ENCODE data around the gene CBLC.
"Not testable (repeated sequence)": the region's sequence is repeated elsewhere in the genome, so short reads cannot be mapped to it uniquely, and the experiment has no call there.

Gene CBLC

DNA sequence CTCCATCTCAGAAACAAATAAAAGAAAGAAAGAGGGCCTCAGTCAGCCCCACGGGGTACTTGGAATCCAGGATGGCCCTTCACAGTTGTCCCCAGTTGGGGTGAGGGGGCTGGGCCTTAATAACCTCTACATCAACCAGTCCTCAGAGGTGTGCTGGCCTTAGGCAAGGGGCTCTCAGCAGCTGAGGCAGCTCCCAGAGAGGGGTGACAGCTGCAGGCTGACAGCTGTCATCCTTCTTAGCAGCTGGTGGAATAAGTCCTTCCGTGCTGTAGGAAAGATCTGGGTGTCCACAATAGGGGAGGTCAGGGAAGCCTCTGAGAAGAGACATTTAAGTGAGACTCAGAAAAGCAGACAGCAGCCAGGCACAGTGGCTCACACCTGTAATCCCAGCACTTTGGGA is 38.6 kb downstream of the CBLC start:
- H3K36me3 ChIP-seq, result peaks cover 13% of the 10 kb centered on the region; the same call in 1 of the 2 replicates
- no peaks in the 10 kb centered on the region for H3K27me3 ChIP-seq

DNA sequence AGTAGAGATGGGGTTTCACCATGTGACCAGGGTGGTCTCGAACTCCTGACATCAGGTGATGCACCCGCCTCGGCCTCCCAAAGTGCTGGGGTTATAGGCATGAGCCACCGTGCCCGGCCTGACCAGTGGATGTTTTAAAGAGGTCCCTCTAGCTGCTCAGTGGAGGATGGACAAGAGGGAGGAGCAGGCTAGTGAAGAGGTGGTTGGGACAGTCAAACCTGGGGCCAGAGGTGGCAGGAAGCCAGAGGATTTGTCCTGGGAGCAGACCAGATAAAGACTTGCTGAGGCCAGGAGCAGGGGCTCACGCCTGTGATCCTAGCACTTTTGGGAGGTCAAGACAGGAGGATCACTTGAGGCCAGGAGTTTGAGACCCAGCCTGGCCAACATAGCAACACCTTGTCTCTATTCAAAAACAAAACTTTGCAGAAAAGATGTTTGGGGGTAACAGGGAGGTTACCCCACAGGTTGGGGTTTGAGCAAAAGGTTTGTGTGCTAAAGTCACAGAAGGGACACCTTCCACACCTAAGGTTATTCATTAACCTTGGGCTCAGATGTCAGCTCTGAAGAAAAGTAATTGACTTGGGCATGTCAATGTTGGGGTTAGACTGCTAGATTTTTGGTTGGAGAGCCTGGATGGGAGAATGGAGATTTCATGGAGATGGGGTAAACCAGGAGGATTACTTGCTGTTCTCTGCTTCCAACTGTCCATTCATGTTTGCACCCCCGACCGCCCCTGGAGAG is 40.2 kb downstream of the CBLC start:
- Histone ChIP-seq H3K27ac (no peak overlapping the region), H3K9ac (no peak overlapping the region), H3K9me3 (no peaks in the 10 kb centered on the region), H3K27me3 (no peaks in the 10 kb centered on the region), H3K36me3 (peaks cover 13% of the 10 kb centered on the region; the same call in 1 of the 2 replicates), H4K20me1 (no peaks in the 10 kb centered on the region), H3K4me2 (no peak overlapping the region), H3K4me1 (peaks cover 16% of the 10 kb centered on the region), H3K4me3 (no peak overlapping the region)
- TF ChIP-seq Cebpa-rat (IDR thresholded peaks at IDR 0.05), result no peak

More for the DNA sequence above, 38.6 kb downstream of the CBLC start:
- Histone ChIP-seq H3K9me3 (no peaks in the 10 kb centered on the region), H3K4me2 (no peak overlapping the region), H3K4me3 (no peak overlapping the region), H4K20me1 (no peaks in the 10 kb centered on the region), H3K27ac (no peak overlapping the region), H3K4me1 (peaks cover 5% of the 10 kb centered on the region), H3K9ac (no peak overlapping the region)
- no peak for TF ChIP-seq Cebpa-rat (IDR thresholded peaks at IDR 0.05)

DNA sequence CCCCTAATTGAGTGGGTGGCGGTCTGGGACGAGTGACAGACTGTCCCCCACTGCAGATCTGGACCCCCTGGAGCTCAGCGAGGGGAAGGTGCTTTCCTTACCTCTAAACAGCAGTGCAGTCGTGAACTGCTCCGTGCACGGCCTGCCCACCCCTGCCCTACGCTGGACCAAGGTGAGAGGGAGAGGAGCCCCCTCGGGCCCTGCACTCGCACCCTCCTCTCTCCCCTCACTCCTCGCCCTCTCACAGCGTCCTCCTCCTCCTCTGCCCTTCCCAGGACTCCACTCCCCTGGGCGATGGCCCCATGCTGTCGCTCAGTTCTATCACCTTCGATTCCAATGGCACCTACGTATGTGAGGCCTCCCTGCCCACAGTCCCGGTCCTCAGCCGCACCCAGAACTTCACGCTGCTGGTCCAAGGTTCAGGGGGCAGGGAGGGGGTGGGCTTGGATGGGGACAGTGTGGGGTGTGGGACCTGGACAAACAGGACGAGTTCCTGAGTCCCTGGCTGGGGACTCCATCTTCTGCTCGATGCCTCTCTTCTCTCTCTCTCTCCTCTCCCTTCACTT is 40.9 kb downstream of the CBLC start:
- Histone ChIP-seq H3K4me1 (peaks cover 16% of the 10 kb centered on the region), H3K27ac (no peak overlapping the region)
- no peak for TF ChIP-seq Cebpa-rat (IDR thresholded peaks at IDR 0.05)

DNA sequence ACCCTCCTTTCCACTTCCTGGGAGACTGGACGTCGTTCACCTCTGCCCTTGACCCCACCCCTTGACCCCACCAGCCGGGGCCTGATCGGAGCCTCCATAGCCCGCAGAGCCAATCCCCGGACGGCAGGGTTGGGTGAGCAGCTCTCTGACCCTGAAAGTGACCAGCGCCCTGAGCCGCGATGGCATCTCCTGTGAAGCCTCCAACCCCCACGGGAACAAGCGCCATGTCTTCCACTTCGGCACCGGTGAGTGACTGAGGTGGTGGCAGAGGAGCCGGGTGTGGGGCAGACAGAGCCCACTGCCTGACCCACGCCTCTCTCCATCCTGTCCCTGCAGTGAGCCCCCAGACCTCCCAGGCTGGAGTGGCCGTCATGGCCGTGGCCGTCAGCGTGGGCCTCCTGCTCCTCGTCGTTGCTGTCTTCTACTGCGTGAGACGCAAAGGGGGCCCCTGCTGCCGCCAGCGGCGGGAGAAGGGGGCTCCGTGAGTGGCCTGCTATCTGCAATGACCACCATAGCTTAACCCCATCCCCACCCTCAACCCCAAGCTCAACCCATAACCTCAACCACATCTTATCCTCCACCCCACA is 41.6 kb downstream of the CBLC start:
- H3K4me1 ChIP-seq, result peaks cover 16% of the 10 kb centered on the region
- no peak overlapping the region for H3K27ac ChIP-seq
- H3K36me3 ChIP-seq, result no peaks in the 10 kb centered on the region
- no peak overlapping the region for H3K9ac ChIP-seq
- no peak overlapping the region for H3K4me2 ChIP-seq
- no peaks in the 10 kb centered on the region for H3K27me3 ChIP-seq
- no peak for TF ChIP-seq Cebpa-rat (IDR thresholded peaks at IDR 0.05)
- H4K20me1 ChIP-seq, result no peaks in the 10 kb centered on the region
- no peak overlapping the region for H3K4me3 ChIP-seq
- H3K9me3 ChIP-seq, result no peaks in the 10 kb centered on the region

More for the DNA sequence above, 40.9 kb downstream of the CBLC start:
- Histone ChIP-seq H3K4me2 (no peak overlapping the region), H3K36me3 (peaks cover 6% of the 10 kb centered on the region; the same call in 1 of the 2 replicates), H3K4me3 (no peak overlapping the region), H4K20me1 (no peaks in the 10 kb centered on the region), H3K9ac (no peak overlapping the region), H3K27me3 (no peaks in the 10 kb centered on the region), H3K9me3 (no peaks in the 10 kb centered on the region)

DNA sequence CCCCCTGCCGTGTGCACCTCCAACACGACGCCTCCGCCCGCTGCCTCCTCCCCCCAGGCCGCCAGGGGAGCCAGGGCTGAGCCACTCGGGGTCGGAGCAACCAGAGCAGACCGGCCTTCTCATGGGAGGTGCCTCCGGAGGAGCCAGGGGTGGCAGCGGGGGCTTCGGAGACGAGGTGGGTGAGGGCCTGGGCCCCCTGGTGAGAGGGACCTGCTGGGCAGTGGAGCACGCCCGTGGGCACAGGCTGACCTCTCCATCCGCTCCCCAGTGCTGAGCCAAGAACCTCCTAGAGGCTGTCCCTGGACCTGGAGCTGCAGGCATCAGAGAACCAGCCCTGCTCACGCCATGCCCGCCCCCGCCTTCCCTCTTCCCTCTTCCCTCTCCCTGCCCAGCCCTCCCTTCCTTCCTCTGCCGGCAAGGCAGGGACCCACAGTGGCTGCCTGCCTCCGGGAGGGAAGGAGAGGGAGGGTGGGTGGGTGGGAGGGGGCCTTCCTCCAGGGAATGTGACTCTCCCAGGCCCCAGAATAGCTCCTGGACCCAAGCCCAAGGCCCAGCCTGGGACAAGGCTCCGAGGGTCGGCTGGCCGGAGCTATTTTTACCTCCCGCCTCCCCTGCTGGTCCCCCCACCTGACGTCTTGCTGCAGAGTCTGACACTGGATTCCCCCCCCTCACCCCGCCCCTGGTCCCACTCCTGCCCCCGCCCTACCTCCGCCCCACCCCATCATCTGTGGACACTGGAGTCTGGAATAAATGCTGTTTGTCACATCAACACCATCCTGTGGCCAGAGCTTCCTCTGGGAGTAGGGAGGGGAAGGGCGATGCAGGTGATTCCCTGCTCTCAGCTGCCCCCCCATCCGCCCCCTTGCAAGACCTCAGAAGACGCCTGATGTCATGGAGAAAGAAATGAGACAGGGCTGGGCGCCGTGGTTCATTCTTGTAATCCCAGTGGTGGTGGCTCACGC is 43.2 kb downstream of the CBLC start:
- Histone ChIP-seq H3K4me2 (no peak overlapping the region), H3K36me3 (no peaks in the 10 kb centered on the region), H3K4me3 (no peak overlapping the region), H4K20me1 (no peaks in the 10 kb centered on the region), H3K4me1 (peaks cover 16% of the 10 kb centered on the region), H3K9ac (no peak overlapping the region), H3K27ac (no peak overlapping the region), H3K27me3 (no peaks in the 10 kb centered on the region), H3K9me3 (no peaks in the 10 kb centered on the region)
- TF ChIP-seq Cebpa-rat (IDR thresholded peaks at IDR 0.05), result no peak

DNA sequence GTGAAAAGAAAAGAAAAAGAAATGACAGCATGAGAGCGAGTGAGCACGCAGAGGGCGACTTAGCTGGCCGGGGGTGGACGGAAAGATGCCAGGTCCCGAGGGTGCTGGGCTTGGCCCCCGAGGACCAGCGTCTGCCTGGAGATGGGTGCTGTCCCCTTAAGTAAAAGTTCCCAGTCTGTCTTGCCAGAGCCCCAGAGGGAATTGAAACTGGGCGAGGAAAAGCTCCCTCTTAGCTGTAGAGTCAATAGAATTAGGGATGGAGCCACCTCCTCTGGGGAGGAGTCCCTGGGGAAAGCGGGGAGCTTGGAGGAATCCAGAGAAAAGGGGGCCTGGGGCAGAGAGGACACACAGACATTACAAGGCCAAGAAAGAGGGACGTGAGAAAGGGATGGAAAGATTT is 44.5 kb downstream of the CBLC start:
- no peak overlapping the region for H3K27ac ChIP-seq
- no peaks in the 10 kb centered on the region for H4K20me1 ChIP-seq
- peak overlapping the region; percentile 30; the same call in 1 of the 2 replicates for H3K4me2 ChIP-seq
- H3K9ac ChIP-seq, result no peak overlapping the region
- no peaks in the 10 kb centered on the region for H3K27me3 ChIP-seq
- TF ChIP-seq Cebpa-rat (IDR thresholded peaks at IDR 0.05), result no peak
- no peak overlapping the region for H3K4me3 ChIP-seq
- no peaks in the 10 kb centered on the region for H3K36me3 ChIP-seq
- no peaks in the 10 kb centered on the region for H3K9me3 ChIP-seq
- H3K4me1 ChIP-seq, result peaks cover 16% of the 10 kb centered on the region

DNA sequence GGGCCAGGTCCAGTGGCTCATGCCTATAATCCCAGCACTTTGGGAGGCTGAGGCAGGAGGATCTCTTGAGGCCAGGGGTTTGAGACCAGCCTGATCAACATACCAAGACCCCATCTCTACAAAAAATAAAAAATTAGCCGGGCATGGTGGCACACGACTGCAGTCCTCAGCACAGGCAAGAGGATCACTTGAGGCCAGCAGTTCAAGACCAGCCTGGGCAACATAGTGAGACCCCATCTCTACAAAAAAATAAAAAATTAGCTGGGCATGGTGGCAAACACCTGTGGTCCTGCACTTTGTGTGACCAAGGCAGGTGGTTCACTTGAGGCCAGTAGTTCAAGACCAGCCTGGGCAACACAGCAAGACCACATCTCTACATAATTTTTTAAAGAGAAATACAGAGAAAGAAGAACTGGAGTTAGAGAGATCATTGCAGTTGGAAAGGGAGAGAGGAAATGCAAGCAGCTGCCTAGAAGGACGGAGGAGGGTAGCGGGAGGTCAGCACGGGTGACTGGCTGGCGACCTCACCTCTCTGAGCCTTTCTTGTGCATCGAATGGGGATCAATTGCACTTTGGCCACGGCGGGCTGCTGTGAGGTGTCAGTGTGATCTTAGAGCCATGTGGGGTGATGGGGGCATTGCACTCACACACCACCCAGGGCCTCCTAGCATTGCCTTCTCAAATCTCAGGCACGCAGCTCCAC is 45.1 kb downstream of the CBLC start:
- Histone ChIP-seq H3K27ac (no peak overlapping the region), H3K9ac (no peak overlapping the region), H3K4me2 (no peak overlapping the region)

DNA sequence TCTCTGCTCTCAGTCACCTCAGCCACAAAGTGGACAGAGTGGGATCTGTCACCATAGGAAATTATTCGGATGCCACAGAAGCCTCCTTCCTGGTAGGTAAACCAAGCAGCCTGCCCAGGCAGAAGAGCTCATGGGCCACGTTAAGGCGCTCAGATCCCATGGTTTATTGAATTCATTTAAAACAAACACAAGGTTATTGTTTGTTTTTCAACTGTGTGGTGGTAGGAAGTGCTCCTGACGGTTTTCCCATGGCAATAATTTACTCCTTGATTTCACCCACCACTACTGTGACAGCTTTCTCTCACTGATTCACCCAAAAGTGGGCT is 45.6 kb downstream of the CBLC start:
- H3K36me3 ChIP-seq, result no peaks in the 10 kb centered on the region
- no peak overlapping the region for H3K9ac ChIP-seq
- H3K4me2 ChIP-seq, result no peak overlapping the region
- no peaks in the 10 kb centered on the region for H3K27me3 ChIP-seq
- no peaks in the 10 kb centered on the region for H4K20me1 ChIP-seq
- H3K9me3 ChIP-seq, result no peaks in the 10 kb centered on the region
- H3K4me3 ChIP-seq, result no peak overlapping the region
- TF ChIP-seq Cebpa-rat (IDR thresholded peaks at IDR 0.05), result no peak
- H3K27ac ChIP-seq, result no peak overlapping the region
- peaks cover 16% of the 10 kb centered on the region for H3K4me1 ChIP-seq

More for the DNA sequence above, 45.1 kb downstream of the CBLC start:
- Histone ChIP-seq H3K27me3 (no peaks in the 10 kb centered on the region), H3K4me3 (no peak overlapping the region), H3K36me3 (no peaks in the 10 kb centered on the region), H3K4me1 (peaks cover 16% of the 10 kb centered on the region), H4K20me1 (no peaks in the 10 kb centered on the region), H3K9me3 (no peaks in the 10 kb centered on the region)
- TF ChIP-seq Cebpa-rat (IDR thresholded peaks at IDR 0.05), result no peak

DNA sequence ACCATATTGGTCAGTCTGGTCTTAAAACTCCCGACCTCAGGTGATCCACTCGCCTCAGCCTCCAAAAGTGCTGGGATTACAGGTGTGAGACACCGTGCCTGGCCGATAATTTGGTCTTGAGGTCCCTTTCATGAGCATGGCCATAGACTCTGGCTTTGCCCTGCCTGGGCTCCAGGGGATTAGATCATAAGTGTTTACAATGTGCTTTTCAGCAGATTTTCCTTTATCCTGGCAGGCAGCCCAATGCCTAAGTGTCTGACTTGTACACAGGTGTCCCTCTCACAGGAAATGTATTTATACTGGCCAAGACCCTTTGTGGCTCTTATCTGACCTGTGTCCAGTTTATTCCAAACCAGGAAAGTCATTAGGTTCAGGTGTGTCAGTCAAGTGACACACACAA is 47.1 kb downstream of the CBLC start:
- H3K4me1 ChIP-seq, result peaks cover 16% of the 10 kb centered on the region
- no peaks in the 10 kb centered on the region for H3K27me3 ChIP-seq
- no peaks in the 10 kb centered on the region for H3K36me3 ChIP-seq
- H3K9me3 ChIP-seq, result no peaks in the 10 kb centered on the region
- no peak for TF ChIP-seq Cebpa-rat (IDR thresholded peaks at IDR 0.05)
- no peaks in the 10 kb centered on the region for H4K20me1 ChIP-seq
- no peak overlapping the region for H3K4me3 ChIP-seq
- H3K9ac ChIP-seq, result no peak overlapping the region
- no peak overlapping the region for H3K4me2 ChIP-seq
- H3K27ac ChIP-seq, result no peak overlapping the region

DNA sequence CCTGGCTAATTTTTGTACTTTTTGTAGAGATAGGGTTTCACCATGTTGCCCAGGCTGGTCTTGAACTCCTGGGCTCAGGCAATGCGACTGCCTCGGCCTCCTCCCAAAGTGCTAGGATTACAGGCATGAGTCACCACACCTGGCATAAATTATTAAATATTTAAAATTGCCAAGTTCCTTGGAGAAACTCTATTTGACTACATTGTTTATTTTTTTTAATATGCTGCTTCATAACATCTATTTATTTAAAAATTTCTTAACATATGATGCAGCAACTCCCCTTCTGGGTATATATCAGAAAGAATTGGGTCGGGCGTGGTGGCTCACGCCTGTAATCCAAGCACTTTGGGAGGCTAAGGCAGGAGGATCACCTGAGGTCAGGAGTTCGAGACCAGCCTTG is 55.2 kb downstream of the CBLC start:
- H3K27me3 ChIP-seq, H3K27ac ChIP-seq: not testable (repeated sequence)

DNA sequence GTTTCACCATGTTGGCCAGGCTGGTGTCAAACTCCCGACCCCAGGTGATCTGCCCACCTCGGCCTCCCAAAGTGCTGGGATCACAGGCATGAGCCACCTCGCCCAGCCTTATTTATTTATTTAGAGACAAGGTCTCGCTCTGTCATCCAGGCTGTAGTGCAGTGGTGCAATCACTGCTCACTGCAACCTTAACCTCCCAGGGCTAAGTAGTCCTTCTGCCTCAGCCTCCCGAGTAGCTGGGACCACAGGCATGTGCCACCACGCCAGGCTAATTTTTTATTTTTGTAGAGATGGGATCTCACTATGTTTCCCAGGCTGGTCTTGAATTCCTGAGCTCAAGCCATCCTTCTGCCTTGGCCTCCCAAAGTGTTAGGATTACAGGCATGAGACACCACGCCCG is 56.7 kb downstream of the CBLC start:
- not testable (repeated sequence) for H3K4me2 ChIP-seq, H3K27me3 ChIP-seq, H3K9me3 ChIP-seq, H3K9ac ChIP-seq, H3K27ac ChIP-seq, H3K4me3 ChIP-seq, H4K20me1 ChIP-seq, H3K36me3 ChIP-seq
- H3K4me1 ChIP-seq, result peaks cover 11% of the 10 kb centered on the region; the same call in 1 of the 2 replicates

More for the DNA sequence above, 55.2 kb downstream of the CBLC start:
- not testable (repeated sequence) for H4K20me1 ChIP-seq, H3K4me2 ChIP-seq, H3K36me3 ChIP-seq, H3K9ac ChIP-seq, H3K9me3 ChIP-seq, H3K4me3 ChIP-seq
- peaks cover 11% of the 10 kb centered on the region; the same call in 1 of the 2 replicates for H3K4me1 ChIP-seq
